Mononuclear cell (primary cell): Measurements from ENCODE around the gene RBFOX1. TPM values are rescaled to one million over a fixed set of nuclear protein-coding genes. Genes with fewer than 3 reads are reported as not detected.

Experiments used
- H3K27me3 ChIP-seq: 2 replicates; pipeline ENCODE4 v1.6.0; 2011; ENCODE audit warnings: low read length, control low read depth; ENCODE audit not compliant: insufficient read depth
- H3K4me1 ChIP-seq: 2 replicates; pipeline ENCODE4 v1.5.1; 2011; ENCODE audit warnings: mild to moderate bottlenecking, low read length, control low read depth; ENCODE audit not compliant: insufficient read depth
- H3K4me3 ChIP-seq: 2 replicates; pipeline ENCODE4 v1.5.1; 2011; ENCODE audit warnings: mild to moderate bottlenecking, low read length, moderate library complexity
- H3K9me3 ChIP-seq: 2 replicates; pipeline ENCODE4 v1.5.1; 2011; ENCODE audit warnings: low read depth, mild to moderate bottlenecking, control low read depth, low read length
- total RNA-seq: library from RNA; depleted of rRNA; stranded (reverse); fragments of >200 nt; gene quantifications from one replicate; pipeline ENCODE4 v1.2.3, GENCODE V29; 2012

Gene RBFOX1
- total RNA-seq, 1 donor = not detected

- Histone ChIP-seq H3K9me3 (no peaks in the 10 kb centered on the region), H3K4me3 (no peak overlapping the region), H3K4me1 (no peaks in the 10 kb centered on the region), H3K27me3 (no peaks in the 10 kb centered on the region)
These were observed 180.8 kb downstream of the RBFOX1 start for GRCh38 chr16:7513429-7513828.

GRCh38 chr16:7515543-7515942 is 182.9 kb downstream of the RBFOX1 start:
- H3K27me3 ChIP-seq = no peaks in the 10 kb centered on the region
- no peaks in the 10 kb centered on the region for H3K9me3 ChIP-seq

DNA sequence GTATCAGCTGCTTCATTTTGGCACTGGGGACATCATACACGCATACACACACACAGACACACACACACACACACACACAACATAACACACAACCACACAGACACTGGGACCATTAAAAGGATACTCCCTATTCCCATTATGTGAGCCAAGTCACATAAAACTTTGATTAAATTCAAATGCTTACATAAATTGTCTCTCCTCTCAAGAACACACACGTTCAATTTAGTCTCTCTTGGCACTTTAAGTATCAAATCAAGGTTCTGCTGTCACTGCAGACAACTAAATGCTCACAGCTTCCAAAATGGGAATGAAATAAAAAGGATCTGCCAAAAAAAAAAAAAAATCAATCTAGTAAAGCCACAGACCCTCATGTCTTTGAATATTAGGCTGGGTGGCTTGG is 184.9 kb downstream of the RBFOX1 start:
- no peak overlapping the region for H3K4me3 ChIP-seq
- no peaks in the 10 kb centered on the region for H3K4me1 ChIP-seq
- H3K9me3 ChIP-seq = no peaks in the 10 kb centered on the region
- no peaks in the 10 kb centered on the region for H3K27me3 ChIP-seq

More at GRCh38 chr16:7515543-7515942, 182.9 kb downstream of the RBFOX1 start:
- H3K4me1 ChIP-seq = no peaks in the 10 kb centered on the region
- H3K4me3 ChIP-seq = no peak overlapping the region

DNA sequence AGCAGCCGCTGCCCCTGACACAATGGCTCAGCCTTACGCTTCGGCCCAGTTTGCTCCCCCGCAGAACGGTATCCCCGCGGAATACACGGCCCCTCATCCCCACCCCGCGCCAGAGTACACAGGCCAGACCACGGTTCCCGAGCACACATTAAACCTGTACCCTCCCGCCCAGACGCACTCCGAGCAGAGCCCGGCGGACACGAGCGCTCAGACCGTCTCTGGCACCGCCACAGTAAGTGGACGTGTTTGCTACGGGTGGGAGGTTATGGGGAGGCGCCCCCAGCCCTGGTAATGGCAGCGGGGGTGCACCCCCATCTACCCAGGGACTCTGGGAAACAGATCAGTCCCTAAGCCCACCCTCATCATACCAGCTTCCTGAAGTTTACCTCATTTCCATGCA is 185.5 kb downstream of the RBFOX1 start:
- Histone ChIP-seq H3K9me3 (no peaks in the 10 kb centered on the region), H3K27me3 (no peaks in the 10 kb centered on the region), H3K4me1 (no peaks in the 10 kb centered on the region), H3K4me3 (no peak overlapping the region)

DNA sequence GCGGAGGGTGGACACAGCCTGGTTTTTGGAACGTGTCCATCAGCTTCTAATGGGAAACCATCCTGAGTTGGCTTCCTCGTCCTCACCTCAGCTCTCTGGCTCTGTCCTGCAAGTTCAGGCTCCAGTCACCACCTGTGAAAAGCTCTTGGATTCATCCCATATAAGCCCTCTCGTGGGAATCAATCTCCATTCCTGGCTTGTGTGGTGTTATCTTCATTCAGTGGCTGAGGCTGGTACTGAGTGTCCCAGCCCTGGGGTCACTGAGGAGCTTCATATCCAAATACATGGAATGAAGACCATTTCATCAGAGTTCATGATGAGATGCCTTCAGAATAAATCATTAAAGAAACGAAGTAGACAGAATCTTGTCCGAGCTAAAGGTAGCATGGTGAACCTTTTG is 189.2 kb downstream of the RBFOX1 start:
- H3K4me1 ChIP-seq = no peaks in the 10 kb centered on the region
- H3K9me3 ChIP-seq = no peaks in the 10 kb centered on the region
- no peaks in the 10 kb centered on the region for H3K27me3 ChIP-seq
- H3K4me3 ChIP-seq = no peak overlapping the region

- Histone ChIP-seq H3K27me3 (no peaks in the 10 kb centered on the region), H3K4me1 (no peaks in the 10 kb centered on the region), H3K4me3 (no peak overlapping the region), H3K9me3 (no peaks in the 10 kb centered on the region)
These were observed 191.8 kb downstream of the RBFOX1 start for GRCh38 chr16:7524419-7524818.

DNA sequence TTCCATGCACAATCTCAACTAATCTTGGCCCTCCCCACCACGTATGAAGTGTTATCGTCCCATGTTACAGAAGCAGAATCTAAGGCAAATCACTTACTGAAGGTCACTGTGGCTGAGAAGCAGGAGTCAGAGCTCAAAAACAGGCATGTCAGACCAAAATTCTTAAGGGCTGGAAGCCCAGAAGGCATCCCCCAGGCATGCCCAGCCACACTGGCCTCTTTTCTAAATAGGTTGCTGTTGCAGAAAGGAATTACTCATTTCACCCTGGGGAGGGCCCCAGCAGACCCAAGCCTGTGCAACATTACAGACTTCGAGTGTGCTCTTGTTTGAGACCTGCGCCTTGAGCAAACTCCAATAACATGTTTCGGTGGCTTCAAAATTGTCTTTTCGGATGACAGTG is 194.1 kb downstream of the RBFOX1 start:
- Histone ChIP-seq H3K27me3 (no peaks in the 10 kb centered on the region), H3K9me3 (no peaks in the 10 kb centered on the region), H3K4me1 (no peaks in the 10 kb centered on the region), H3K4me3 (no peak overlapping the region)

- H3K9me3 ChIP-seq = no peaks in the 10 kb centered on the region
- H3K27me3 ChIP-seq = no peaks in the 10 kb centered on the region
- H3K4me1 ChIP-seq = no peaks in the 10 kb centered on the region
- H3K4me3 ChIP-seq = no peak overlapping the region
These were observed 199.9 kb downstream of the RBFOX1 start for GRCh38 chr16:7532534-7532933.

DNA sequence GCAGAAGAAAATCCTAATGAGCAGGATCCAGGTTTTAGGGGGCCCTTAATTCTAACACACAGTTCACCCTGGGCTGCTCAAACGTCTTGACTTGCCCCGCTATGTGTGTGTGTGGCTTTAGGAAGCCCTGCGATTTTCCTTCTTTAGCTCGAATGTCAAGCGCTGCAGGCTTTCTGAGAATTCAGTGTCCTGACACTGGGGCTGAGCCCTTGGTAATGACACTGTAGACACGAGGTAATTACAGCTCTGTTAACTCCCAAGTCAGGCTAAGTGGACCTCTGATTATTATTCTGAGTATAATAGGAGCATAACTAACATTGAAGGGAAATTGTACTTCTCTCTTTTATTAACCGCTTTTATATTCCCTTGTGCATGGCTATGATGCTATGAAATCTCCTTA is 202.1 kb downstream of the RBFOX1 start:
- Histone ChIP-seq H3K4me3 (no peak overlapping the region), H3K27me3 (no peaks in the 10 kb centered on the region), H3K4me1 (no peaks in the 10 kb centered on the region), H3K9me3 (no peaks in the 10 kb centered on the region)

DNA sequence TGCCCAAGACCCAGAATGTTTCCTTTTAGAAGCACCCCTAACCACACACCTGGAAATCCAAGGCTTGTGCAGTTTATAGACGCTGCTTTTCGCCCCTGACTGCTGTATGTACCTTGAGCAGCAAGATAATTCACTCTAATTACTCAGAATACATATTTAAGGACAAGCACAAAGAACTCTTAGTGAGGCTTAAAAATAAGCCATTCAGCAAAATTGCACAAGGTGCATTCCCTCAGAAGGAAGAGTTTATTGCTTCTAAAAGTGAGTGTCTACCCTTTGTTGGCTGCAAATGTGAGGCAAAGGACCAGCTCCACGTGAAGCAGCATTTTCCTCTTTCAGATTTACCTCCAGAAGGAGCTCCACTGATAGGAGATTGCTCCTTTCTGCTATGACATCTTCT is 208.4 kb downstream of the RBFOX1 start:
- Histone ChIP-seq H3K4me3 (no peak overlapping the region), H3K27me3 (no peaks in the 10 kb centered on the region), H3K9me3 (no peaks in the 10 kb centered on the region), H3K4me1 (no peaks in the 10 kb centered on the region)

GRCh38 chr16:7545251-7545650 is 212.6 kb downstream of the RBFOX1 start:
- Histone ChIP-seq H3K9me3 (no peaks in the 10 kb centered on the region), H3K27me3 (no peaks in the 10 kb centered on the region), H3K4me1 (no peaks in the 10 kb centered on the region), H3K4me3 (no peak overlapping the region)

DNA sequence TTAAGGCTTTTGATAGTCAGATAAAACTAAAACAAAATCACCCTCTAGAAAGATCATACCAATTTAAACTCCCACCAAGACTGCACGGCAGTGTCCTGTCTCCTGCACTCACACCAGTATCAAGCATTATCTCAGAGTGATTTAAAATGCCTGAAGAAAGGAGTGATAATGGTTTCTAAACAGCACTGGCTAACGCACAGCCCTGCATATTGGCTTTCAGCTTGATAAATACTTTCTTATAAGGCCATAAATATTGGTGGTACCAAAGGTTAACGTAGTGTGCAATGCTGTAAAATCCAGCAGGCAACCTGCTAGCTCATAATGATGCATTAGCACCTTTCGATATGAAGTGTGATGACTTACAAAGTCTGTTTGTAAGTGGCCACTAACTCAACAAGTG is 214.3 kb downstream of the RBFOX1 start:
- H3K4me1 ChIP-seq = no peaks in the 10 kb centered on the region
- H3K4me3 ChIP-seq = no peak overlapping the region
- H3K9me3 ChIP-seq = no peaks in the 10 kb centered on the region
- H3K27me3 ChIP-seq = no peaks in the 10 kb centered on the region

DNA sequence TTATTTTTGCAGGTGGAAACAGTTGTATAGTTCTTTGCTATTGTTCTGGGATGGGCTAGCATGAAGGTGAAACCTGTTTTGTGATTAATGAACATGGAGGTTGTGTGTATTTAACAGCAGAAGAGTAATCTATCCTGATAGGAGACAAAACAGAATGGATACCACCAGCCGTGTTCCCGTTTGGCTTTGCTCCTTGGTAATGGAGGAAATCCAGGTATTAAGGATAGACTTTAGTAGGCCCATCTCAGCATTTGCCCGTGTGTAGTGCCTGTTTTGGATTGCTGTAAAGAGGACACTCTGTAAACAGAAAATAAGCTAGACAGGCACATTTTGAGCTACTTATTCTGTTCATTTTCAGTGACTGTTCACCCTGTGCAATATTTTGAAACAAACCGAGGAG is 215.1 kb downstream of the RBFOX1 start:
- no peaks in the 10 kb centered on the region for H3K9me3 ChIP-seq
- H3K4me1 ChIP-seq = no peaks in the 10 kb centered on the region
- no peak overlapping the region for H3K4me3 ChIP-seq
- no peaks in the 10 kb centered on the region for H3K27me3 ChIP-seq

GRCh38 chr16:7548796-7549318 is 216.2 kb downstream of the RBFOX1 start:
- Histone ChIP-seq H3K27me3 (no peaks in the 10 kb centered on the region), H3K4me3 (no peak overlapping the region), H3K9me3 (no peaks in the 10 kb centered on the region), H3K4me1 (no peaks in the 10 kb centered on the region)

DNA sequence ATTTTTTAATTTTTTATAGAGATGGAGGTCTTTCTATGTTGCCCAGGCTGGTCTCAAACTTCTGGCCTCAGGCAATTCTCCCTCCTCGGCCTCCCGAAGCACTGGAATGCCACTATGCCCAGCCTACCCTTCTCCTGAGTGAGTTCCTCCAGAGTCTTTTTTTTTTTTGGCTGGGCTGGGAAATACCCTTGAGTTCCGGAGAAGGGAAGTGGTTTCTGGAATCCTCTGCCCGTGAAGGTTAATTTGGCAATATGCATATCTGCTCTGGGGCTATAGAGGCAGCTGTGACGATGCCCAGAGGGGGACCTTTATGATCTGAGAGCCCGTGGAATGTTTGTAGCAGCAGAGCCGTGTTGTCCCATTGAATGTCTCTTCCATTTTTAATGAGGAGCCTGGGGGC is 217.5 kb downstream of the RBFOX1 start:
- no peak overlapping the region for H3K4me3 ChIP-seq
- H3K27me3 ChIP-seq = no peaks in the 10 kb centered on the region
- no peaks in the 10 kb centered on the region for H3K4me1 ChIP-seq
- H3K9me3 ChIP-seq = no peaks in the 10 kb centered on the region

DNA sequence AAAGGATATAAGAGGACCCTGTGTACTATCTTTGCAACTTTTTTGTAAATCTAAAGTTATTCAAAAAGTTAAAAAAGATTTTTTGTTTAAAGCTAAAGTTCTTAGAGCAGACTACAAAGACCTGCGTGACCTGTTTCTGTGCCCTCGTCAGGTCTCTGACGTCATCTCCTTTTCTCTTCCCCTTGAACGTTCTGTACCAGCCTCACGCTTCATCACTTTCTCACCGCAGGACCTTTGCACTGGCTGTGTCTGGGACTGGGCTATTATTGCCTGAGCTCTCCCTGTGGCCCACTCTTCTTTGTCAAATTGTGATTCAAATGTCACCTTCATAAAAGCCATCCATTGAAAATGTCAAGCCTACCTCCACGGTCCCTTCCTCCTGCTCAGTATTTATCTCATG is 222.8 kb downstream of the RBFOX1 start:
- H3K9me3 ChIP-seq = no peaks in the 10 kb centered on the region
- no peaks in the 10 kb centered on the region for H3K27me3 ChIP-seq
- H3K4me1 ChIP-seq = no peaks in the 10 kb centered on the region
- H3K4me3 ChIP-seq = no peak overlapping the region
